Measurements from ENCODE around the gene PLCXD1.
"Not testable (repeated sequence)": the region's sequence is repeated elsewhere in the genome, so short reads cannot be mapped to it uniquely, and the experiment has no call there.

GRCh38 chrX:282000-282681, 960 bp downstream of the PLCXD1 start:
- TF ChIP-seq CTCF (IDR thresholded peaks at IDR 0.05; ENCODE audit: poor library complexity, severe bottlenecking); EZH2 (IDR thresholded peaks at IDR 0.05; ENCODE audit: borderline replicate concordance, insufficient read depth, low read length, poor library complexity, severe bottlenecking): not testable (repeated sequence)

Measured in neural cell (in vitro differentiated cells).